Erythroblast (primary cell): Measurements from ENCODE around the gene CH25H.
A peak's percentile ranks its signal among the peaks of the same experiment; 100 is the strongest.

Source experiments
- DNase-seq, 2 experiments: peaks; one replicate each; lab custom pipeline; 2025; lab: John Stamatoyannopoulos, UW
- GATA1 ChIP-seq: IDR thresholded peaks from 2 replicates; pipeline ENCODE4 v1.6.1; 2011; ENCODE audit warnings: low read depth, mild to moderate bottlenecking, control low read depth, low read length, moderate library complexity
- POLR2A ChIP-seq: IDR thresholded peaks from 2 replicates; pipeline ENCODE4 v1.6.1; 2011; ENCODE audit warnings: mild to moderate bottlenecking, low read length

The CH25H gene

GRCh38 chr10:89241026-89241425 lies 33.9 kb upstream of the CH25H start:
- TF ChIP-seq POLR2A = no peak
- no peak for TF ChIP-seq GATA1
- DNase-seq = peak; percentile 54 to 67

- DNase-seq = no peak
- no peak for TF ChIP-seq GATA1
Observed at GRCh38 chr10:89240519-89240918, 33.4 kb upstream of the CH25H start.

- DNase-seq = peak in 1 of 2 experiments; percentile 10
- no peak for TF ChIP-seq GATA1
Observed at GRCh38 chr10:89238956-89239644, 32.0 kb upstream of the CH25H start.

GRCh38 chr10:89237849-89238248 lies 30.7 kb upstream of the CH25H start:
- DNase-seq = no peak
- TF ChIP-seq GATA1 = no peak
- TF ChIP-seq POLR2A = no peak

GRCh38 chr10:89236226-89236797 lies 29.2 kb upstream of the CH25H start:
- no peak for TF ChIP-seq GATA1
- no peak for TF ChIP-seq POLR2A
- no peak for DNase-seq

GRCh38 chr10:89235073-89235798 lies 28.1 kb upstream of the CH25H start:
- DNase-seq = no peak
- TF ChIP-seq POLR2A (no peak), GATA1 (no peak)

GRCh38 chr10:89233033-89233432 lies 25.9 kb upstream of the CH25H start:
- no peak for TF ChIP-seq GATA1
- no peak for TF ChIP-seq POLR2A
- no peak for DNase-seq

GRCh38 chr10:89228962-89229361 lies 21.8 kb upstream of the CH25H start:
- no peak for DNase-seq
- TF ChIP-seq GATA1 = no peak
- TF ChIP-seq POLR2A = no peak

- no peak for DNase-seq
Observed at GRCh38 chr10:89228146-89228545, 21.0 kb upstream of the CH25H start.

GRCh38 chr10:89226891-89227290 lies 19.8 kb upstream of the CH25H start:
- no peak for TF ChIP-seq GATA1
- no peak for TF ChIP-seq POLR2A
- DNase-seq = no peak

More at GRCh38 chr10:89228146-89228545, 21.0 kb upstream of the CH25H start:
- TF ChIP-seq POLR2A = no peak
- TF ChIP-seq GATA1 = no peak

GRCh38 chr10:89224739-89225443 lies 17.8 kb upstream of the CH25H start:
- no peak for DNase-seq
- TF ChIP-seq POLR2A (no peak), GATA1 (no peak)

GRCh38 chr10:89221919-89222318 lies 14.8 kb upstream of the CH25H start:
- no peak for DNase-seq
- TF ChIP-seq GATA1 (no peak), POLR2A (no peak)

- no peak for TF ChIP-seq POLR2A
- no peak for TF ChIP-seq GATA1
- DNase-seq = no peak
Observed at GRCh38 chr10:89219513-89220218, 12.5 kb upstream of the CH25H start.
